Keratinocyte (primary cell): ENCODE results near the gene FGF1. TPM values are rescaled to one million over a fixed set of nuclear protein-coding genes. Genes with fewer than 3 reads are reported as not detected.
A peak's percentile ranks its signal among the peaks of the same experiment; 100 is the strongest.

Source experiments
- DNase-seq: peaks from one replicate; pipeline ENCODE4 v3.0.0-alpha.2; 2011; ENCODE audit warnings: low read depth, missing footprints, low spot score
- FAIRE-seq: peaks from 2 replicates; lab custom pipeline; 2011; peaks lifted over from hg19 to GRCh38; lab: Jason Lieb, UNC
- H2AFZ ChIP-seq: 2 replicates; pipeline ENCODE4 v1.6.0; 2012; ENCODE audit warnings: low read length, control low read depth, inconsistent platforms; ENCODE audit not compliant: control insufficient read depth
- H3K27ac ChIP-seq: 2 replicates; pipeline ENCODE4 v1.5.1; 2011; ENCODE audit warnings: low read length; ENCODE audit not compliant: control insufficient read depth, insufficient read depth
- H3K27me3 ChIP-seq: 3 replicates; pipeline ENCODE4 v1.6.0; 2011; ENCODE audit warnings: low read length; ENCODE audit not compliant: control insufficient read depth, insufficient read depth; ENCODE audit errors: extremely low read depth
- H3K36me3 ChIP-seq, 2 experiments: 2 replicates in 1 of 2; 3 replicates in 1 of 2; pipeline ENCODE4 v1.5.1; 2011; ENCODE audit warnings: low read length in 2 of 2, mild to moderate bottlenecking in 1 of 2; ENCODE audit not compliant: control insufficient read depth in 2 of 2, insufficient read depth in 2 of 2; ENCODE audit errors: extremely low read depth in 1 of 2
- H3K4me1 ChIP-seq: 3 replicates; pipeline ENCODE4 v1.5.1; 2011; ENCODE audit warnings: low read length; ENCODE audit not compliant: control insufficient read depth, insufficient read depth; ENCODE audit errors: extremely low read depth
- H3K4me2 ChIP-seq: 3 replicates; pipeline ENCODE4 v1.6.0; 2011; ENCODE audit warnings: low read depth, low read length; ENCODE audit not compliant: control insufficient read depth, insufficient read depth; ENCODE audit errors: extremely low read depth
- H3K4me3 ChIP-seq, 3 experiments: fragments of 200-600 bp in 1 of 3; sonication (generic) in 1 of 3; 2 replicates in 2 of 3; 3 replicates in 1 of 3; pipeline ENCODE4 v1.5.1; 2011 to 2016; ENCODE audit warnings: low read length in 3 of 3, mild to moderate bottlenecking in 3 of 3, control low read depth in 2 of 3, inconsistent platforms in 1 of 3, low read depth in 1 of 3, mixed read lengths in 1 of 3, mixed run types in 1 of 3, moderate library complexity in 1 of 3; ENCODE audit not compliant: control insufficient read depth in 2 of 3, insufficient read depth in 2 of 3; ENCODE audit errors: extremely low read depth in 1 of 3
- H3K79me2 ChIP-seq: 2 replicates; pipeline ENCODE4 v1.6.0; 2012; ENCODE audit warnings: low read length; ENCODE audit not compliant: control insufficient read depth, insufficient read depth
- H3K9ac ChIP-seq: 3 replicates; pipeline ENCODE4 v1.6.0; 2011; ENCODE audit warnings: low read length; ENCODE audit not compliant: control insufficient read depth, insufficient read depth; ENCODE audit errors: extremely low read depth
- H3K9me1 ChIP-seq: 3 replicates; pipeline ENCODE4 v1.6.0; 2011; ENCODE audit warnings: low read length; ENCODE audit not compliant: control insufficient read depth, insufficient read depth; ENCODE audit errors: extremely low read depth
- H3K9me3 ChIP-seq: 2 replicates; pipeline ENCODE4 v1.5.1; 2012; ENCODE audit warnings: low read depth, low read length; ENCODE audit not compliant: control insufficient read depth
- H4K20me1 ChIP-seq: 3 replicates; pipeline ENCODE4 v1.6.0; 2011; ENCODE audit warnings: low read length; ENCODE audit not compliant: control insufficient read depth, insufficient read depth; ENCODE audit errors: extremely low read depth
- CTCF ChIP-seq, 3 experiments: IDR thresholded peaks in 1 of 3; conservative IDR thresholded peaks in 1 of 3; optimal IDR thresholded peaks in 1 of 3; 2 replicates in 2 of 3; 3 replicates in 1 of 3; pipeline versions ENCODE3 to v1.5.1; 2011; ENCODE audit warnings: low read length in 3 of 3, mild to moderate bottlenecking in 3 of 3, moderate library complexity in 2 of 3, control low read depth in 1 of 3, inconsistent platforms in 1 of 3; ENCODE audit not compliant: insufficient read depth in 2 of 3; ENCODE audit errors: extremely low read depth in 1 of 3
- EZH2 ChIP-seq: IDR thresholded peaks from one replicate; pipeline ENCODE4 v1.6.1; 2012; ENCODE audit warnings: inconsistent platforms, mild to moderate bottlenecking, low read length, moderate library complexity
- dilution Hi-C: fragments of 300-500 bp; cut with MboI; formaldehyde crosslinking; loops from one replicate; pipeline ENCODE4 v1.7.0; 2020; ENCODE audit warnings: low sequenced_read_pairs; ENCODE audit not compliant: extremely low pct_ligation_motif_present
- polyA plus RNA-seq, 5 experiments: library from polyadenylated mRNA; depleted of rRNA in 3 of 5; stranded (reverse) in 3 of 5; stranded (forward) in 1 of 5; unstranded in 1 of 5; fragments of >200 nt; gene quantifications; 1 replicate in 1 of 5; 2 replicates in 3 of 5; 3 replicates in 1 of 5; pipeline versions ENCODE4 v1.2.1 to v1.2.3, GENCODE V29; 2011 to 2012; ENCODE audit warnings: missing spikeins in 2 of 5, low read depth in 1 of 5, low replicate concordance in 1 of 5

FGF1 gene
- polyA plus RNA-seq, 1 donor (not counting 4 experiments of a cell fraction or from before 2014, with no cell fraction given): 2.4 TPM

GRCh38 chr5:142645456-142645855, 40.4 kb downstream of the FGF1 start:
- Histone ChIP-seq H3K79me2 (no peaks in the 10 kb centered on the region), H3K27ac (peak overlapping the region; percentile 74), H3K9me3 (no peaks in the 10 kb centered on the region), H3K36me3 (no peaks in the 10 kb centered on the region), H3K27me3 (no peaks in the 10 kb centered on the region), H3K9ac (peak overlapping the region; percentile 10), H3K4me1 (peaks cover 20% of the 10 kb centered on the region), H3K4me3 (no peak overlapping the region), H3K9me1 (no peaks in the 10 kb centered on the region), H2AFZ (peak overlapping the region; percentile 60), H4K20me1 (no peaks in the 10 kb centered on the region), H3K4me2 (peak overlapping the region; percentile 33)
- TF ChIP-seq EZH2 (no peak), CTCF (optimal IDR thresholded peaks at IDR 0.05 in 1 of 3, IDR thresholded peaks at IDR 0.05 in 1 of 3, conservative IDR thresholded peaks at IDR 0.05 in 1 of 3; ENCODE audit: extremely low read depth in 1 of 3, insufficient read depth in 2 of 3, low read length in 3 of 3) (no peak)
- dilution Hi-C loops: no loop called here
- no peak for FAIRE-seq
- no peak for DNase-seq

- Histone ChIP-seq H3K27ac (peak overlapping the region; percentile 74), H3K9ac (peak overlapping the region; percentile 20), H3K9me1 (no peaks in the 10 kb centered on the region), H3K36me3 (no peaks in the 10 kb centered on the region), H3K27me3 (no peaks in the 10 kb centered on the region), H4K20me1 (no peaks in the 10 kb centered on the region), H3K9me3 (no peaks in the 10 kb centered on the region), H3K79me2 (no peaks in the 10 kb centered on the region), H3K4me1 (peaks cover 20% of the 10 kb centered on the region), H3K4me2 (peak overlapping the region; percentile 64), H3K4me3 (no peak overlapping the region), H2AFZ (peak overlapping the region; percentile 60)
- peak; percentile 99 for FAIRE-seq
- dilution Hi-C loops: no loop called here
- TF ChIP-seq CTCF (optimal IDR thresholded peaks at IDR 0.05 in 1 of 3, IDR thresholded peaks at IDR 0.05 in 1 of 3, conservative IDR thresholded peaks at IDR 0.05 in 1 of 3; ENCODE audit: extremely low read depth in 1 of 3, insufficient read depth in 2 of 3, low read length in 3 of 3): no peak
- no peak for TF ChIP-seq EZH2
- peak; percentile 99 for DNase-seq
These were observed 41.1 kb downstream of the FGF1 start for GRCh38 chr5:142644640-142645361.
